Measurements from ENCODE around the gene GAB2.

GAB2 gene

GRCh38 chr11:78446210-78446609 is 28.6 kb upstream of the GAB2 start:
- in situ Hi-C loops (cut with HindIII; ENCODE audit: low pct_ligation_motif_present, low sequenced_read_pairs), result no loop called here
- DNase-seq, result no peak
- H3K27ac ChIP-seq, result no peak overlapping the region
- TF ChIP-seq, protein P1, sequence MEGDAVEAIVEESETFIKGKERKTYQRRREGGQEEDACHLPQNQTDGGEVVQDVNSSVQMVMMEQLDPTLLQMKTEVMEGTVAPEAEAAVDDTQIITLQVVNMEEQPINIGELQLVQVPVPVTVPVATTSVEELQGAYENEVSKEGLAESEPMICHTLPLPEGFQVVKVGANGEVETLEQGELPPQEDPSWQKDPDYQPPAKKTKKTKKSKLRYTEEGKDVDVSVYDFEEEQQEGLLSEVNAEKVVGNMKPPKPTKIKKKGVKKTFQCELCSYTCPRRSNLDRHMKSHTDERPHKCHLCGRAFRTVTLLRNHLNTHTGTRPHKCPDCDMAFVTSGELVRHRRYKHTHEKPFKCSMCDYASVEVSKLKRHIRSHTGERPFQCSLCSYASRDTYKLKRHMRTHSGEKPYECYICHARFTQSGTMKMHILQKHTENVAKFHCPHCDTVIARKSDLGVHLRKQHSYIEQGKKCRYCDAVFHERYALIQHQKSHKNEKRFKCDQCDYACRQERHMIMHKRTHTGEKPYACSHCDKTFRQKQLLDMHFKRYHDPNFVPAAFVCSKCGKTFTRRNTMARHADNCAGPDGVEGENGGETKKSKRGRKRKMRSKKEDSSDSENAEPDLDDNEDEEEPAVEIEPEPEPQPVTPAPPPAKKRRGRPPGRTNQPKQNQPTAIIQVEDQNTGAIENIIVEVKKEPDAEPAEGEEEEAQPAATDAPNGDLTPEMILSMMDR (IDR thresholded peaks at IDR 0.05; ENCODE audit: low read depth, low read length, missing control alignments), result no peak
- no peak overlapping the region for H3K4me3 ChIP-seq (ENCODE audit: low read depth, low read length)
- H3K27me3 ChIP-seq (replicated peaks), result no peaks in the 10 kb centered on the region
- H3K36me3 ChIP-seq (replicated peaks), result no peaks in the 10 kb centered on the region

GRCh38 chr11:78444726-78445125 is 27.1 kb upstream of the GAB2 start:
- no peaks in the 10 kb centered on the region for H3K36me3 ChIP-seq (replicated peaks)
- DNase-seq, result no peak
- H3K4me3 ChIP-seq (ENCODE audit: low read depth, low read length), result no peak overlapping the region
- TF ChIP-seq, protein P1 (IDR thresholded peaks at IDR 0.05; ENCODE audit: low read depth, low read length, missing control alignments), result no peak
- H3K27me3 ChIP-seq (replicated peaks), result no peaks in the 10 kb centered on the region
- H3K27ac ChIP-seq, result no peak overlapping the region
- in situ Hi-C loops (cut with HindIII; ENCODE audit: low pct_ligation_motif_present, low sequenced_read_pairs), result no loop called here

GRCh38 chr11:78441956-78442355 is 24.3 kb upstream of the GAB2 start:
- Histone ChIP-seq H3K27me3 (replicated peaks) (no peaks in the 10 kb centered on the region), H3K36me3 (replicated peaks) (no peaks in the 10 kb centered on the region), H3K4me3 (ENCODE audit: low read depth, low read length) (no peak overlapping the region), H3K27ac (no peak overlapping the region)
- TF ChIP-seq, protein P1 (IDR thresholded peaks at IDR 0.05; ENCODE audit: low read depth, low read length, missing control alignments), result no peak
- DNase-seq, result no peak
- in situ Hi-C loops (cut with HindIII; ENCODE audit: low pct_ligation_motif_present, low sequenced_read_pairs), result no loop called here

DNA sequence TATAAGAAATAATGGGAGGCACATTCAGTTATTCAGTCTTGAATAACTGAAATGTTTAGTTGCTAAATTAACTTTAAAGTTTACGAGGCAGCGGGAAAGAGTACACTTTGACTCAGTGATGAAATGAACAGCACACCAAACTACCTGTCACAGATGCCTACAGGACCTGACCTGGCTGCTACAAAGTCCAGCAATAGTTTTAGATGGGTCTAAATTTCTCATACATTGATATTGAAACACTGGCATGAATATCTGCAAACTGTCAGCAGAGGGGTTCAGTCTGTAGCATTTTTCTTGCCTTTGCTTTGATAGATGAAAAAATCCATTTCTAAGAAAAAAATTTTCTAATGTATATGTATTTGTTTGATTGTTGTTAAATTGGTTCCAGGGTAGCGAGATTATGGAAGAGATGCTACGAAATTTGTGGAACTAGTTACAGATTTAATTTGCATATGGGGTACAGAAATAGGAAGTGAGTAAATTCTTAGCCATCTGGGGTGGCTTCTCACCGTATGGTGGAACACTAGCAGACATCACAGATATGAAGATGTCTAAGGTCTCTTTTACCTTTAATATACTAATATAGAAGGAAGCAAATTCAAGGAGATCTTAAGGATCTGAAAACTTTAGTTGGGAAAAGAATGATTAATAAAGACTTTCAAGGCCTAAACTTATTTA is 20.8 kb upstream of the GAB2 start:
- H3K27me3 ChIP-seq (replicated peaks), result no peaks in the 10 kb centered on the region
- DNase-seq, result no peak
- in situ Hi-C loops (cut with HindIII; ENCODE audit: low pct_ligation_motif_present, low sequenced_read_pairs), result no loop called here
- no peak overlapping the region for H3K27ac ChIP-seq
- TF ChIP-seq, protein P1 (IDR thresholded peaks at IDR 0.05; ENCODE audit: low read depth, low read length, missing control alignments), result no peak
- no peak overlapping the region for H3K4me3 ChIP-seq (ENCODE audit: low read depth, low read length)
- no peaks in the 10 kb centered on the region for H3K36me3 ChIP-seq (replicated peaks)

DNA sequence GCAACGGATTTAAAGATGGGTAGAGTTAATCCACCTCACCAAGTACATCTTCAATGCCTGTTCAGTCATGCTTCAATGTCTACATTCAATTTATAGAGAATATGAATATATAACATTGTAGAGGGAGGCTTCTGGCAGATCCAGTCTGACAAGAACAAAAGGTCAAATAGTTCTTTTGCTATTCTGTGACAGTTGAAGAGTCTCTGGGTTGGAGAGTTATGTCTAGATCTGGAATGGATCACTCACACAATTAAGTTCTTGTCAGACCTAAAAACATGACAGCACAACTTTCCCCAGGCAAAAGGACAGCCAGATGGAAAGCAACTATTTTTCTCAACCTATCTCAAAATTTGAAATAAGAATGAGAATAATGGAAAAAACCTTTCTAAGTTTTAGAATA is 15.3 kb upstream of the GAB2 start:
- Histone ChIP-seq H3K27me3 (replicated peaks) (no peaks in the 10 kb centered on the region), H3K27ac (no peak overlapping the region), H3K36me3 (replicated peaks) (no peaks in the 10 kb centered on the region), H3K4me3 (ENCODE audit: low read depth, low read length) (no peak overlapping the region)
- in situ Hi-C loops (cut with HindIII; ENCODE audit: low pct_ligation_motif_present, low sequenced_read_pairs), result no loop called here
- no peak for DNase-seq
- TF ChIP-seq, protein P1 (IDR thresholded peaks at IDR 0.05; ENCODE audit: low read depth, low read length, missing control alignments), result no peak

DNA sequence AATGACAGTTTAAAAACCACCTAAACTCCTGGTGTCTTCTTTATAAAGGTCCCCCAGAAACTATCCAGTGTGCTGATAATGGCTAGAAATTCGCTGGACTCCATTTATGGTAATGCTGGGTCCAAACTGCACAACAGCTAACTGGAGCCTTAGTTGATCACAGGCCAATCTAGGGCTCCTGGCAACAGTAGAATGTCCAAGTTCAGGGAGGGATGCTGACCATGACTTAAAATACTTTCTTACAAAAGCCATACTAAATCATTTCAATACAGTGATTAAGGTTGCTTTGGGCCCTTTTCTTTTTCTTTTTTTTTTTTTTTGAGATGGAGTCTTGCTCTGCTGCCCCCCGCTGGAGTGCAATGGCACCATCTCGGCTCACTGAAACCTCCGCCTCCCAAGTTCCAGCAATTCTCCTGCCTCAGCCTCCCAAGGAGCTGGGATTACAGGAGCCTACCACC is 14.5 kb upstream of the GAB2 start:
- in situ Hi-C loops (cut with HindIII; ENCODE audit: low pct_ligation_motif_present, low sequenced_read_pairs), result no loop called here
- TF ChIP-seq, protein P1 (IDR thresholded peaks at IDR 0.05; ENCODE audit: low read depth, low read length, missing control alignments), result peak; percentile 70
- Histone ChIP-seq H3K36me3 (replicated peaks) (no peaks in the 10 kb centered on the region), H3K27me3 (replicated peaks) (no peaks in the 10 kb centered on the region), H3K27ac (no peak overlapping the region), H3K4me3 (ENCODE audit: low read depth, low read length) (no peak overlapping the region)
- no peak for DNase-seq

Measured in brain microvascular endothelial cell (primary cell).